HG03097 (cell line): ENCODE results near the gene KCNMB2.

Source experiments
- ATAC-seq: cut with Tn5 transposase; IDR thresholded peaks from one replicate; pipeline ENCODE4 v1.9.1; 2021; ENCODE audit not compliant: unreplicated experiment, low FRiP score

KCNMB2 gene

DNA sequence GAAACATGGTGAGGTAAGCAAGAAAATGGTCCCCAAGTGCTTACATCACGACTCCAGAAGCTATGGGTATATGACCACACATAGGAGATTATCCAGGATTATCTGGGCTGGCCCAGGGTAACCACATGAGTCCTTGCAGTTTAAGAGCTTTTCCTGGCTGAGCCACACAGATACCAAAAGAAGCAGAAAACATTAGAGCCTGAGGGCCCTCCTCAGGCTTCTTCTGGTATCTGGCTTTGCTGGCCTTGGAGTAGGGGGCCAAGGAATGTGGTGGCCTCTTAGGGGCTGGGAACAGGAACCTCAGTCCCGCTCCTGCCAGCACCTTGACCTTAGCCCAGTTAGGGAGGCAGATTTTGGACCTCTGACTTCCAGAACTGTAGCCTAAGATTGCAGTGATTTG, 259.1 kb downstream of the KCNMB2 start:
- no peak for ATAC-seq

DNA sequence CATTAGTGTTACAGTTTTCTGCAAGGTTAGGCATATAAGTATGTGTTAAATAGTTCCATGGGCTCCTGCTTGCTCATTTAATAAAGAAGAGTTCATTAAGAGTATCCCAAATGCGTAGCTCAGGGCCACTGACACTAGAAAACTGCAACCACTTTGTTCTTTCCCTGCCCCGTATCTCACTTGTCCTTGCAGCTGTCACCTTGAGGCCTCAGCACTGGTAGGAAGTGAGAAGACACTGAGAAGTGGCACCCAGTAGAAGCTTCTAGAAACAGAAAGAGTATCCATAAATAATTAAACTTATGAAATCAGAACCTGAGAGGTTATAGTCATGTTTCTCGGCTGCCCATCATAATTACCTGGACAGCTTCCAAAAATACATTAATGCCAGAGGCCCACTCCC, 266.0 kb downstream of the KCNMB2 start:
- ATAC-seq: no peak

DNA sequence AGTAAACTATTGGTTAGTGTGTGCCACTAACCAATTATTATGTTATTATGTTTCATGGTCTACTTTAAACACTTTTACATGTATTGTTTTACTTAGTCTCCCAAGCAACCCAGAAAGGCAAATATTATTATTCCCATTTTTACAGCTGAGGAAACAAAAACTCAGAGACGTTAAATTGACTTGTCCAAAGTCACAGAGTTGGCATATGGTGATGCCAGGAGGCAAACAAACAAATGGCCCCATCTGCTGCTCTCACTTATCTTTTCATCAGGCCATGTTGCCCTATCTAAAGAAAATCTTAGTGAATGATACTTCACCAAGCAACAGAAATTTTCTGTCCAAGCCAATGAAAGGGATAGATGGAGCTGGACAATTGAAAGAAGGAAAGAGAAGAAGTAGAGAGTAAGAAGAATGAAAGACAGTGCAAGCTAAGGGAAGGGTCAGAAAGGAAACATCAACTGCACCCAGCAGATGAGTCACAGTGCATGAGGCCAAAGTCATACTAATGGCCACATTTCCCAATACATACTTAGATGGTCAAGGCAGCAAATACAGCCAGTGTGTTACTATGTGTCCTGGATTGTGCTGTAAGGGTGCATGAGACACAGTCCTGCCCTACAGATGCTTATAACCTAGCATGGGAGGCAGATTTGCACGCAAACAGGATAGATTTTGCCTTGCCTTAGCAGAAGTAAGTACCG, 266.9 kb downstream of the KCNMB2 start:
- no peak for ATAC-seq

DNA sequence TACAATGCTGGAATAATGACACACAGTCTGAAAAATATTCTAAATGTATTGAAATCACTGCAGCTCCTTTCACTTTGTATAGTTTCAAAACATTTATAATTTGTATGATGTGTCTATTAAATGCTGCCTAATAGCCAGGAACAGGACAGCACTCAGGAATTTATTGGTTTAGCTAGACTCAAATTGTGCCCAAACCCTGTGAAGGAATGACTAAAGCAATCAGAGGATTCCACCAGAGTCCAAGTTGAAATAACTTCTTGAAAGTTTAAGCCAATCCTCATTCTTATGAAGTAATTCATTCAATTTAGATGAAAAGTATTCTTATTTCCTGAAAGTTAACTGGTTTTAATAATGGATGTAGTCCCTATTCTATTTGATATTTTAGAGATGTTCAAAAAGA, 268.4 kb downstream of the KCNMB2 start:
- ATAC-seq: no peak

- no peak for ATAC-seq
These were observed 269.5 kb downstream of the KCNMB2 start for GRCh38 chr3:178805741-178806140.

- ATAC-seq: no peak
These were observed 270.4 kb downstream of the KCNMB2 start for GRCh38 chr3:178806651-178807050.

- no peak for ATAC-seq
These were observed 271.5 kb downstream of the KCNMB2 start for GRCh38 chr3:178807694-178808093.

- ATAC-seq: no peak
These were observed 272.5 kb downstream of the KCNMB2 start for GRCh38 chr3:178808748-178809147.

- ATAC-seq: no peak
These were observed 273.9 kb downstream of the KCNMB2 start for GRCh38 chr3:178810181-178810580.

DNA sequence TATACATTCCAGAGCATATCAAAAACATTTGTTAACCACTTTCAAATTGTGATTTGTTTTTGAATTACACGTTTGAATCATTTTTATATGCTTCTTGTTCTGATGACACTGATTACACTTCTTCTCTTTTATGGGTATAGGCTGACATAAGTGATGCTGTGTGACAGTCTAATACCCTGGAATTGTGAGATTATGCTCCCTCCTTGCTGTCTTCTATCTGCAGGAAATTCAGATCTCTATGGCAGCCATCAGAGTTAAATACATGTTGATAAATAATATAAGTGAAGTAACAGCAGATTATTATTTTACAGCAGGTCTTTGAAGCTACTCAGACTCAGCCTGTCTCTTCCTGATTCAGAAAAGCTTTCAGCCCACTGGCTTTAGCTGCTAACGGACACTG, 286.5 kb downstream of the KCNMB2 start:
- no peak for ATAC-seq

DNA sequence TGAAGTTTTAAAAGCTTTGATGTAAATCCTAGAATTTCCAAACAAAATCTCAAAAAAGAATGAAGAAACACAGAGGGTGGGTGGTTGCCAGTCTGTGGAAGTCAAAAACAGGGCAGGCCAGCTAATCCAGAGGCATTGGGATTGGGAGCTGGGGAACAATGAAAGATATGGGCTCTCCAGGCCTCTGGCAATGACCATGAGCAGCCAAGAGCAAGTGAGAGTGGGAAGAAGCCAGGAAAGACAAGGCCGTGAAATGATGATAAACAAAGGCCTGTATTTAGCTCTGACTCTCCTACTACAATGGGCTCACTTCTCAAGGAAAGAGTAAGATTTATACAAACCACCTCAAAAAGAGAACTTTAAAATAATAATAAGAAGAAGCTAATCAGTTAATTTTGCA, 286.9 kb downstream of the KCNMB2 start:
- no peak for ATAC-seq

DNA sequence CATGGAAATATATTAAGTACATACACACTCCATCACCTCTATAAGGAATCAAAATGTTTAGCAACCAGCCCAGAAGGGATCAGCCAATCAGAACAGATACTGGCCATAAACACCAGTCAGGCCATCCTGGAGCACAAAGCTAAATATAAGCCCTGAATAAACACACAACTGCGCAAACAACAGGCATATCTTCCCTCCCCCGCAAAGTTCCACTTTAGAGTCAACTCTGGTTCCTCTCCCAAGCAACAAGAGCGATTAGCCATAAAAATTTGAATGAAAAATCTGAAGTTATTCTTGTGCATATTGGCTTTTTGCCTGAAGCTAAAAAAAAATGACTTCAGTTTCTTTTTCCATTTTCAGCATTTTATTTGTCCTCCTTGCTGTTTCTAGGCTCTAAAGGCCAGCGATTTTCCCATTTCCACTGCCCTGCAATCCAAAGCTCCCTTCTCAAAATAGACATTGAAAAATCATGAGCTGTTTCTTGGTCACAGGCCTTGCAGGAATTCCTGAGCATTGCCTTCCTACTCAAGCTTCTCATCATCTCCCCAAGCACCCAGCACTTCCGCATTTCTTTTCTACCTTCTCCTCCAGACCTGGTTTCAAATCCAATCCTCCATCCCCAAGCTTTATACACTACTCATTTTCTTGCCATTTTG, 287.5 kb downstream of the KCNMB2 start:
- ATAC-seq: no peak

DNA sequence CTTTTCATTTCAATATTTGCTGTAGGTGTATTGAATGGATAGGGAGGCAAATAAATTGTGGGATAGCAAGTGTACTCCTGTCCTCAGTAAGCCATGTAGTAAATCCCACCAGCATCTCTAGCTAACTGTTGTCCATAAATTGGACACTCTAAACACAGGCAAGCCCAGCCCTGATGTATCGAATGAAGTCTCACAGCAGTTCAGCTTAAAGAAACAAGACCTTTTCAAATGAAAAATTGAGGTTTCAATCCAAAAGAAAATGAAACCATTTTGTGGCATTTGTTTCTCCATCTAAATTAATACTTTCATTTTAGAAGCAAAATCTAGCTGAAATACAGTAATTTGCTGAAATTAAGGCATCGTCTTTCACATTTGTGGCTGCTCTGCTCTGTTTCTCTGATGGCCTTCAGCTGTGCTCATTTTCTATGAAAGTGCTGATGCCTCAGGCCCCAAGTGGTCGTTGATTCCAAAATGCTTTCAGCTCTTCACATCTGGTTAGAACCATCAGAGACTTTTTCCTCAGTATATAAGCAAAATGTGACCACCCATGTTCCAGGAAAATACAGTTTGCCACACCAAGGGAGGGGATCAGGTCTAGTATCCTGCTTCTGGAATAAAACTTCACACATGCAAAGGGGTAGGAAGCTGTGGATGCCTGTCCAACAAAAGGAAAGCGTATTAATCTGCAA, 290.3 kb downstream of the KCNMB2 start:
- no peak for ATAC-seq

DNA sequence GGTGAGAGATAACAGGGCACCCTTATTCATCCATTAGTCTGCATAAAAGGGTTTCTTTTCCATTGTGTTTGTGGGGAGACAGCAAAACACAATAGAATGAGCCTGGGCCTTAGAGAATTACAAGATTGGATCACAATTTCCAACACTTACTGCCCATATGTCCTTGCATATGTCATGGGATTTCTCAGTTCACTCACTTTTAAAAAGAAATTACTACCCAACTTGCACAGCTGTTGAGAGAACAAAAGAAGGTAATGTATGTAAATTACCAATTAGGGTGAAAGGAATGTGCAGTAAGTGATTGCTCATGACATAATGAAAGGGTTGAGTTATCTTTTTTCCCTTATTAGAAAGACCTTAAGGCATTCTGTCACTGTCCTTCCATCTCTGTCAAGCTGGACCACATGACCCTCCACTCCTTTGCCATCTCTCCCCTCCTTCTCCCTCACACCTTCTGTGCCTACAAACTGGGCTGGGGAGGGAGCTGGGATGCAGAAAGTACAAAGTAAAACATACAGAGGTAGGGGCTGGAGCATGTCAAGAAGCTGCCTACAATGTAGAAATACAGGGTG, 291.1 kb downstream of the KCNMB2 start:
- ATAC-seq: no peak

- no peak for ATAC-seq
These were observed 297.5 kb downstream of the KCNMB2 start for GRCh38 chr3:178833695-178834094.

GRCh38 chr3:178835033-178835432, 298.8 kb downstream of the KCNMB2 start:
- ATAC-seq: no peak

GRCh38 chr3:178837512-178837911, 301.3 kb downstream of the KCNMB2 start:
- ATAC-seq: no peak

- ATAC-seq: no peak
These were observed 304.4 kb downstream of the KCNMB2 start for GRCh38 chr3:178840586-178840985.

DNA sequence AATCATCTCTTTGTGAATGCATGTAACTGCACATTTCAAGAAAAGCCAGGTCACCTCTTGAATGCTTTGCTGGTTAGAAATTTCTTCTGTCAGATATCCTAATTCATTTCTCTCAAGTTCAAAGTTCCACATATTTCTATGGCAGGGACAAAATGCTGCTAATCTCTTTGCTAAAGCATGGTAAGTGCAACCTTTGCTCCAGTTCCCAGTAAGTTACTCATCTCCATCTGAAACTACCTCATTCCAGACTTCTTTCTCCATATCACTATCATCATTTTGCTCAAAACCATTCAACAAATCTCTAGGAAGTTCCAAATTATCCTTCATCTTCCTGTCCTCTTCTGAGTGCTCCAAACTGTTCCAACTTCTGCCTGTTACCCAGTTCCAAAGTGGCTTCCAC, 304.8 kb downstream of the KCNMB2 start:
- no peak for ATAC-seq

GRCh38 chr3:178844916-178845315, 308.7 kb downstream of the KCNMB2 start:
- ATAC-seq: no peak

- no peak for ATAC-seq
These were observed 309.3 kb downstream of the KCNMB2 start for GRCh38 chr3:178845420-178846118.
